Measurements from ENCODE around the gene DHRS12.

Gene DHRS12

GRCh38 chr13:51814071-51814470, 10.1 kb upstream of the DHRS12 start:
- Histone ChIP-seq H4K91ac (ENCODE audit: low read depth, low read length, poor library complexity) (no peak overlapping the region), H2BK120ac (ENCODE audit: low read depth, low read length) (no peak overlapping the region), H2BK12ac (ENCODE audit: low read length) (no peak overlapping the region), H3K18ac (ENCODE audit: low read length) (no peak overlapping the region), H3K23ac (ENCODE audit: low read depth, low read length, poor library complexity) (no peak overlapping the region), H3K14ac (ENCODE audit: low read length) (no peak overlapping the region), H3K4me1 (ENCODE audit: control insufficient read depth in 2 of 2, insufficient read depth in 1 of 2, low read depth in 1 of 2, low read length in 2 of 2) (peaks cover 0 to 1% of the 10 kb centered on the region in 2 donors), H3K4me3 (ENCODE audit: low read length in 2 of 2) (no peak overlapping the region), H3K9ac (ENCODE audit: low read depth, low read length, poor library complexity) (no peak overlapping the region), H2AFZ (ENCODE audit: low read length) (no peak overlapping the region), H2AK5ac (ENCODE audit: low read depth, low read length) (no peak overlapping the region), H3K36me3 (replicated peaks in 1 of 2; ENCODE audit: control insufficient read depth in 2 of 2, insufficient read depth in 2 of 2, low read length in 2 of 2) (no peaks in the 10 kb centered on the region), H3K9me3 (replicated peaks in 1 of 2; ENCODE audit: control insufficient read depth in 2 of 2, insufficient read depth in 1 of 2, low read depth in 1 of 2, low read length in 2 of 2) (no peaks in the 10 kb centered on the region), H3K27ac (replicated peaks; ENCODE audit: low read length) (no peak overlapping the region), H3K27me3 (ENCODE audit: control insufficient read depth in 3 of 3, insufficient read depth in 3 of 3, low read depth in 1 of 3, low read length in 3 of 3) (peaks cover 0 to 21% (median 0%) of the 10 kb centered on the region in 3 experiments), H3K4ac (ENCODE audit: low read length) (no peak overlapping the region), H3K4me2 (ENCODE audit: insufficient read depth, low read length, poor library complexity, severe bottlenecking) (no peak overlapping the region), H3K79me1 (ENCODE audit: low read depth, low read length) (no peaks in the 10 kb centered on the region), H4K8ac (ENCODE audit: low read depth, low read length) (no peak overlapping the region), H2BK15ac (ENCODE audit: low read length) (no peak overlapping the region), H2BK5ac (ENCODE audit: low read length) (no peak overlapping the region)
- no CpG with 5 or more reads among the region's 2 CpGs for WGBS, 2 donors (ENCODE audit: extremely low coverage in 2 of 2, insufficient read length in 2 of 2, insufficient replicate concordance in 1 of 2)
- no peak for DNase-seq (ENCODE audit: low spot score)

GRCh38 chr13:51811920-51812451, 8.0 kb upstream of the DHRS12 start:
- H3K27me3 ChIP-seq (ENCODE audit: control insufficient read depth in 3 of 3, insufficient read depth in 3 of 3, low read depth in 1 of 3, low read length in 3 of 3), result peaks cover 0 to 5% (median 0%) of the 10 kb centered on the region in 3 experiments
- H3K4me1 ChIP-seq (ENCODE audit: control insufficient read depth in 2 of 2, insufficient read depth in 1 of 2, low read depth in 1 of 2, low read length in 2 of 2), result peaks cover 0 to 1% of the 10 kb centered on the region in 2 donors
- no peak overlapping the region for H4K91ac ChIP-seq (ENCODE audit: low read depth, low read length, poor library complexity)
- H2BK5ac ChIP-seq (ENCODE audit: low read length), result no peak overlapping the region
- H3K18ac ChIP-seq (ENCODE audit: low read length), result no peak overlapping the region
- no peak overlapping the region for H2BK12ac ChIP-seq (ENCODE audit: low read length)
- H3K4me2 ChIP-seq (ENCODE audit: insufficient read depth, low read length, poor library complexity, severe bottlenecking), result no peak overlapping the region
- H3K14ac ChIP-seq (ENCODE audit: low read length), result no peak overlapping the region
- no peak overlapping the region for H3K27ac ChIP-seq (replicated peaks; ENCODE audit: low read length)
- H3K4ac ChIP-seq (ENCODE audit: low read length), result no peak overlapping the region
- no CpG with 5 or more reads among the region's 4 CpGs for WGBS, 2 donors (ENCODE audit: extremely low coverage in 2 of 2, insufficient read length in 2 of 2, insufficient replicate concordance in 1 of 2)
- H3K9me3 ChIP-seq (replicated peaks in 1 of 2; ENCODE audit: control insufficient read depth in 2 of 2, insufficient read depth in 1 of 2, low read depth in 1 of 2, low read length in 2 of 2), result no peaks in the 10 kb centered on the region
- H3K4me3 ChIP-seq (ENCODE audit: low read length in 2 of 2), result no peak overlapping the region
- H3K36me3 ChIP-seq (replicated peaks in 1 of 2; ENCODE audit: control insufficient read depth in 2 of 2, insufficient read depth in 2 of 2, low read length in 2 of 2), result no peaks in the 10 kb centered on the region
- H3K23ac ChIP-seq (ENCODE audit: low read depth, low read length, poor library complexity), result no peak overlapping the region
- DNase-seq (ENCODE audit: low spot score), result no peak
- peak overlapping the region; percentile 17 for H3K9ac ChIP-seq (ENCODE audit: low read depth, low read length, poor library complexity)
- peak overlapping the region; percentile 3 for H4K8ac ChIP-seq (ENCODE audit: low read depth, low read length)
- H2AK5ac ChIP-seq (ENCODE audit: low read depth, low read length), result no peak overlapping the region
- H3K79me1 ChIP-seq (ENCODE audit: low read depth, low read length), result no peaks in the 10 kb centered on the region
- no peak overlapping the region for H2BK15ac ChIP-seq (ENCODE audit: low read length)
- no peak overlapping the region for H2BK120ac ChIP-seq (ENCODE audit: low read depth, low read length)
- no peak overlapping the region for H2AFZ ChIP-seq (ENCODE audit: low read length)

- Histone ChIP-seq H3K79me1 (ENCODE audit: low read depth, low read length) (no peaks in the 10 kb centered on the region), H2BK15ac (ENCODE audit: low read length) (no peak overlapping the region), H2AFZ (ENCODE audit: low read length) (peak overlapping the region; percentile 41), H3K4me3 (ENCODE audit: low read length in 2 of 2) (no peak overlapping the region), H2BK5ac (ENCODE audit: low read length) (peak overlapping the region; percentile 69), H2BK120ac (ENCODE audit: low read depth, low read length) (no peak overlapping the region), H2BK12ac (ENCODE audit: low read length) (no peak overlapping the region), H3K9me3 (replicated peaks in 1 of 2; ENCODE audit: control insufficient read depth in 2 of 2, insufficient read depth in 1 of 2, low read depth in 1 of 2, low read length in 2 of 2) (no peaks in the 10 kb centered on the region), H3K27me3 (ENCODE audit: control insufficient read depth in 3 of 3, insufficient read depth in 3 of 3, low read depth in 1 of 3, low read length in 3 of 3) (peaks cover 0 to 5% (median 0%) of the 10 kb centered on the region in 3 experiments), H3K4ac (ENCODE audit: low read length) (no peak overlapping the region), H3K27ac (replicated peaks; ENCODE audit: low read length) (no peak overlapping the region), H3K14ac (ENCODE audit: low read length) (no peak overlapping the region), H3K4me2 (ENCODE audit: insufficient read depth, low read length, poor library complexity, severe bottlenecking) (no peak overlapping the region), H3K23ac (ENCODE audit: low read depth, low read length, poor library complexity) (no peak overlapping the region), H3K4me1 (ENCODE audit: control insufficient read depth in 2 of 2, insufficient read depth in 1 of 2, low read depth in 1 of 2, low read length in 2 of 2) (peaks cover 3 to 7% of the 10 kb centered on the region in 2 donors), H2AK5ac (ENCODE audit: low read depth, low read length) (no peak overlapping the region), H3K18ac (ENCODE audit: low read length) (peak overlapping the region; percentile 15), H4K91ac (ENCODE audit: low read depth, low read length, poor library complexity) (no peak overlapping the region), H3K9ac (ENCODE audit: low read depth, low read length, poor library complexity) (no peak overlapping the region), H3K36me3 (replicated peaks in 1 of 2; ENCODE audit: control insufficient read depth in 2 of 2, insufficient read depth in 2 of 2, low read length in 2 of 2) (no peaks in the 10 kb centered on the region), H4K8ac (ENCODE audit: low read depth, low read length) (no peak overlapping the region)
- WGBS, 2 donors (ENCODE audit: extremely low coverage in 2 of 2, insufficient read length in 2 of 2, insufficient replicate concordance in 1 of 2), result no CpG with 5 or more reads among the region's 12 CpGs
- DNase-seq (ENCODE audit: low spot score), result no peak
Measured at GRCh38 chr13:51811046-51811445, 7.1 kb upstream of the DHRS12 start.

- Histone ChIP-seq H3K79me1 (ENCODE audit: low read depth, low read length) (no peaks in the 10 kb centered on the region), H2BK5ac (ENCODE audit: low read length) (no peak overlapping the region), H3K36me3 (replicated peaks in 1 of 2; ENCODE audit: control insufficient read depth in 2 of 2, insufficient read depth in 2 of 2, low read length in 2 of 2) (no peaks in the 10 kb centered on the region), H3K18ac (ENCODE audit: low read length) (no peak overlapping the region), H3K9ac (ENCODE audit: low read depth, low read length, poor library complexity) (no peak overlapping the region), H2BK15ac (ENCODE audit: low read length) (no peak overlapping the region), H4K8ac (ENCODE audit: low read depth, low read length) (no peak overlapping the region), H3K4me1 (ENCODE audit: control insufficient read depth in 2 of 2, insufficient read depth in 1 of 2, low read depth in 1 of 2, low read length in 2 of 2) (peaks cover 5 to 9% of the 10 kb centered on the region in 2 donors), H3K4me3 (ENCODE audit: low read length in 2 of 2) (no peak overlapping the region), H2AFZ (ENCODE audit: low read length) (no peak overlapping the region), H4K91ac (ENCODE audit: low read depth, low read length, poor library complexity) (no peak overlapping the region), H3K27ac (replicated peaks; ENCODE audit: low read length) (no peak overlapping the region), H3K4me2 (ENCODE audit: insufficient read depth, low read length, poor library complexity, severe bottlenecking) (no peak overlapping the region), H3K4ac (ENCODE audit: low read length) (no peak overlapping the region), H3K27me3 (ENCODE audit: control insufficient read depth in 3 of 3, insufficient read depth in 3 of 3, low read depth in 1 of 3, low read length in 3 of 3) (peaks cover 0 to 1% (median 0%) of the 10 kb centered on the region in 3 experiments), H3K23ac (ENCODE audit: low read depth, low read length, poor library complexity) (no peak overlapping the region), H3K14ac (ENCODE audit: low read length) (no peak overlapping the region), H2BK12ac (ENCODE audit: low read length) (no peak overlapping the region), H3K9me3 (replicated peaks in 1 of 2; ENCODE audit: control insufficient read depth in 2 of 2, insufficient read depth in 1 of 2, low read depth in 1 of 2, low read length in 2 of 2) (no peaks in the 10 kb centered on the region), H2AK5ac (ENCODE audit: low read depth, low read length) (no peak overlapping the region), H2BK120ac (ENCODE audit: low read depth, low read length) (no peak overlapping the region)
- no peak for DNase-seq (ENCODE audit: low spot score)
Measured at GRCh38 chr13:51808811-51809210, 4.8 kb upstream of the DHRS12 start.

Measured in neuronal stem cell (in vitro differentiated cells).